IPS DF 6.9 (cell line): ENCODE measurements around the gene SVIL.
"Not testable (repeated sequence)": the region's sequence is repeated elsewhere in the genome, so short reads cannot be mapped to it uniquely, and the experiment has no call there.

Source experiments
- DNase-seq: peaks from one replicate; pipeline ENCODE4 v3.0.0-alpha.2; 2013; ENCODE audit warnings: low read depth, low spot score
- H3K27ac ChIP-seq: one replicate; pipeline ENCODE4 v1.5.1; 2013; ENCODE audit warnings: low read length, control low read depth
- H3K27me3 ChIP-seq: 2 replicates; pipeline ENCODE4 v1.6.1; 2013; ENCODE audit warnings: mild to moderate bottlenecking, low read length; ENCODE audit not compliant: control insufficient read depth, insufficient read depth
- H3K36me3 ChIP-seq: 2 replicates; pipeline ENCODE4 v1.6.1; 2013; ENCODE audit warnings: low read length; ENCODE audit not compliant: control insufficient read depth, insufficient read depth
- H3K4me1 ChIP-seq: 2 replicates; pipeline ENCODE4 v1.6.1; 2013; ENCODE audit warnings: low read length; ENCODE audit not compliant: control insufficient read depth, insufficient read depth
- H3K4me3 ChIP-seq: 2 replicates; pipeline ENCODE4 v1.5.1; 2013; ENCODE audit warnings: mild to moderate bottlenecking, low read length
- H3K9me3 ChIP-seq: 2 replicates; pipeline ENCODE4 v1.6.1; 2013; ENCODE audit warnings: low read length, inconsistent platforms; ENCODE audit not compliant: control insufficient read depth, insufficient read depth
- WGBS: extraction: QIAGEN DNeasy Blood & Tissue Kit; methylation state at CpG from one replicate; pipeline ENCODE4 v1.1.7; 2013; ENCODE audit warnings: mixed read lengths, missing lambda C conversion rate; ENCODE audit not compliant: insufficient read length, insufficient coverage; 5-methylcytosine and 5-hydroxymethylcytosine counted together

Gene SVIL

DNA sequence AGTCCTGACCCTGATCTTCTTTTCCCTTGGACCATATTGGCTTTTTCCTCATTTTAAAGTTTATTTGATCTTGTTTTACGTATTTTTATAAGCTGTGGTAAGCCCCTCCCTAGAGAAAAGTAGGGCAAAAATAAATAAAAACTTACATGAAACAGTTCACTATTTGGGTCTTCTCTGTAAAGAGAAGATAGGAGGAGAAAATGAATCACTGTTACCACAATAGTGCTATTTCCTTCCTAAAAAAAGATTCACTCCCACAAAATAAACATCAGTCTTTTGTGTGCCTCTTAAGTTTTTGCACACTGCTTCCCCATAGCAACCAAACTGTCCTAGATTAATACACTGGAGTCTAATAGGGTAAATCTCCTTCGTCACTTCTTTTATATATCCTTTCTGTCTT is 1.4 kb upstream of the SVIL start:
- H3K9me3 ChIP-seq, result no peaks in the 10 kb centered on the region
- WGBS, result no CpG with 5 or more reads among the region's 2 CpGs

DNA sequence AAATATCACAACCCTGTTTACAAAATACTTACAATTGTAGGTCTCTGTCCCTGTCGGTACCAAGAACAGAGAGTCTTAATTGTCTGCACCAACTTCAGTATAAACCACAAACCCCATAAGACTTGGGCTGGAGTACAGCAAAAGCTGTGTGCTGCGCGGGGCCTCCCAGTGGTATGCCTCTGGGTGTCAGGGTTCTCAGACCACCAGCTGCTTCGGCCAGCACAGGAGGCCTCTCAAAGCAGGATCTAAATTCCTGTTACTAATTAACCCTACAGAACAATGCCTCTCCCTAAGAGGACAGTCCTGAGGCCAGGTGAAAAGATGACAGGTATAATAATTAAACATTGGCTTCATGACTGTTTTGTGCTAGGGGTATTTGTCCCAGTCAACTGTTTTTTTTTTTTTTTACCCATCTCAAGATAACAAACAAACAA is 957 bp upstream of the SVIL start:
- 0 out of 2 replicates have a peak, but pooled peaks cover 2% of the 10 kb centered on the region for H3K4me1 ChIP-seq

More for the DNA sequence above, 1.4 kb upstream of the SVIL start:
- H3K4me3 ChIP-seq, result no peak overlapping the region
- H3K36me3 ChIP-seq, result no peaks in the 10 kb centered on the region
- DNase-seq, result no peak
- H3K4me1 ChIP-seq, result 0 out of 2 replicates have a peak, but pooled peaks cover 2% of the 10 kb centered on the region
- H3K27ac ChIP-seq, result no peak overlapping the region
- no peaks in the 10 kb centered on the region; the same call in 1 of the 2 replicates for H3K27me3 ChIP-seq

GRCh38 chr10:29634105-29634504 is 666 bp downstream of the SVIL start:
- no peaks in the 10 kb centered on the region for H3K36me3 ChIP-seq
- H3K27me3 ChIP-seq, result no peaks in the 10 kb centered on the region
- DNase-seq, result no peak
- H3K4me3 ChIP-seq, result no peak overlapping the region
- H3K27ac ChIP-seq, result no peak overlapping the region
- WGBS, result no CpG with 5 or more reads among the region's 2 CpGs
- H3K9me3 ChIP-seq, result no peaks in the 10 kb centered on the region
- 0 out of 2 replicates have a peak, but pooled peaks cover 2% of the 10 kb centered on the region for H3K4me1 ChIP-seq

More for the DNA sequence above, 957 bp upstream of the SVIL start:
- Histone ChIP-seq H3K36me3 (no peaks in the 10 kb centered on the region), H3K4me3 (no peak overlapping the region), H3K27me3 (no peaks in the 10 kb centered on the region; the same call in 1 of the 2 replicates), H3K9me3 (no peaks in the 10 kb centered on the region), H3K27ac (no peak overlapping the region)
- no peak for DNase-seq
- WGBS, result no CpG with 5 or more reads among the region's 4 CpGs

GRCh38 chr10:29631049-29631339 is 3.8 kb downstream of the SVIL start:
- Histone ChIP-seq H3K27ac (no peak overlapping the region), H3K4me3 (no peak overlapping the region), H3K36me3 (no peaks in the 10 kb centered on the region), H3K9me3 (no peaks in the 10 kb centered on the region), H3K27me3 (no peaks in the 10 kb centered on the region), H3K4me1 (0 out of 2 replicates have a peak, but pooled peaks cover 2% of the 10 kb centered on the region)
- no peak for DNase-seq
- WGBS, result no CpG with 5 or more reads among the region's 4 CpGs

- Histone ChIP-seq H3K9me3 (no peaks in the 10 kb centered on the region), H3K27ac (no peak overlapping the region), H3K4me3 (no peak overlapping the region), H3K36me3 (no peaks in the 10 kb centered on the region), H3K4me1 (0 out of 2 replicates have a peak, but pooled peaks cover 2% of the 10 kb centered on the region), H3K27me3 (no peaks in the 10 kb centered on the region)
- no peak for DNase-seq
- no CpG with 5 or more reads among the region's 11 CpGs for WGBS
Observed at GRCh38 chr10:29630205-29631048, 4.3 kb downstream of the SVIL start.

DNA sequence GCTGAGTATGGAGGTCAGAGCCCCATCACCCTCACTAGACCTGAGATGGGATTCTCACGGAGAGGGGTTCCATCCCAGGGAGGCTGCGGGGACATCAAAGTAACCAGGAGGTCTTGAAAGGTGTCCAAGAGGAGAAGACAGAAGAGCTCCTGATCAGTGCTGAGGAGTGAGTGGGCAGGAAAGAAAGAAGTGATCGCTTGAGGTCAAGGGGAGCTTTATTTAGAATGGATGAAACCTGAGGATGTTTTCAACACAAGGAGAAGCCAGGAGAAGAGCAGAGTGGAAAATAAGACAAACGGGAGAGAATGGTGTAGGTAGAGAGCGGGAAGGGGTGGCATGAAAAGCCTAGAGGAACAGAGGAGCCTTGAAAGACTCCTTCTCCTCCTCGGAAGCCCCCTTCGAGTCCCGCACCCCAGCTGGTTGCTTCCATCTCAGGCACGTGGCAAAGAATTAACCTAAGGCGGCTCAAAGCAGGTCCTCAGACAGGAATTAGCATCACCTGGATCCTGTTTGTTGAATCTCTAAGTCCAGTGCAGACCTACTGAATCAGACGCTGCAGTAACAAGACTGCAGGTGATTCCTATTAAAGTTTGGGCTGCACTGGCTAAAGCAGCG is 5.8 kb downstream of the SVIL start:
- Histone ChIP-seq H3K27ac (no peak overlapping the region), H3K9me3 (no peaks in the 10 kb centered on the region), H3K27me3 (no peaks in the 10 kb centered on the region), H3K4me3 (no peak overlapping the region), H3K36me3 (no peaks in the 10 kb centered on the region), H3K4me1 (no peaks in the 10 kb centered on the region)
- WGBS, result no CpG with 5 or more reads among the region's 12 CpGs
- DNase-seq, result no peak

DNA sequence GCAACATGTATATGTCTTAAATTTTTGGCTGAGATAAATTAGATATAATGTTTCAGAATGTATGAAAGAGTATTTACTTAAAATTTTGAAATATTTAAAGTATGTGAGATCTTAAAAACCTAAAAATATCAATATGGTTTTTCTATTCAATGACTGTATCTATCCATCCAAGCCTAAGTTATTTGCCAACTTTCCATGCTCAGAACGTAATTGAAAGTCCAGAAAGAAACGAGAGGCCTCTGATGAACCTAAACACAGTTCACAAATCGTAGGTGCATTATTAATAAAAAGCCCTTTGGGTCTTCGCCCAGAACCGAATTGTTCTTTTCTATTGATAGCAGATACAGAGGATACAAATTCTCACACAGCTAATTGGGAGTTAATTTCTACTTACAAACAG is 6.5 kb downstream of the SVIL start:
- Histone ChIP-seq H3K9me3 (no peaks in the 10 kb centered on the region), H3K4me1 (no peaks in the 10 kb centered on the region), H3K27me3 (no peaks in the 10 kb centered on the region), H3K27ac (no peak overlapping the region), H3K36me3 (no peaks in the 10 kb centered on the region), H3K4me3 (no peak overlapping the region)
- no CpG with 5 or more reads among the region's 5 CpGs for WGBS
- DNase-seq, result no peak

GRCh38 chr10:29627201-29628132 is 7.3 kb downstream of the SVIL start:
- no peaks in the 10 kb centered on the region for H3K36me3 ChIP-seq
- WGBS, result no CpG with 5 or more reads among the region's 7 CpGs
- no peak for DNase-seq
- H3K27ac ChIP-seq, result no peak overlapping the region
- no peaks in the 10 kb centered on the region for H3K9me3 ChIP-seq
- H3K4me1 ChIP-seq, result no peaks in the 10 kb centered on the region
- no peak overlapping the region for H3K4me3 ChIP-seq
- H3K27me3 ChIP-seq, result no peaks in the 10 kb centered on the region

- not testable (repeated sequence) for H3K27me3 ChIP-seq, H3K4me3 ChIP-seq, H3K36me3 ChIP-seq, H3K4me1 ChIP-seq, DNase-seq, H3K9me3 ChIP-seq, H3K27ac ChIP-seq
- WGBS, result no CpG with 5 or more reads among the region's 6 CpGs
Observed at GRCh38 chr10:29624357-29624756, 10.4 kb downstream of the SVIL start.

DNA sequence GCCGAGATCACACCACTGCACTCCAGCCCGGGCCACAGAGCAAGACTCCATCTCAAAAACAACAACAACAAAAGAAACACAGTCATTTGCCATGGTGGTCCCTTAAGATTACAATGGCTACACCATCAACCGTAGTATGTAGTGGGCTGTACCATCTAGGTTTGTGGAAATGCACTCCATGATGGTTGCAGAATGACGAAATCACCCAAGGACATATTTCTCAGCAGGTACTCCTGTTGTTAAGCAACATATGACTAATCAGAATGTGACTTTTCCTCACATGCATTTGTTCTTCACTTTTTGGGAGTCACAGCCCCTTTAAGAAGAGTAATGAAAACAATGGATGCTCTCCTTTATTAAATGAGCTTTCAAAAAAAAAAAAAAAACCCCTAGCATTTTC is 11.0 kb downstream of the SVIL start:
- no peak for DNase-seq
- Histone ChIP-seq H3K4me1 (no peaks in the 10 kb centered on the region), H3K27ac (no peak overlapping the region), H3K9me3 (no peaks in the 10 kb centered on the region), H3K27me3 (no peaks in the 10 kb centered on the region), H3K4me3 (no peak overlapping the region), H3K36me3 (no peaks in the 10 kb centered on the region)
- no CpG with 5 or more reads among the region's 4 CpGs for WGBS
